Gastrocnemius medialis (tissue), 4 donors: ENCODE data around the gene CST4. TPM values are rescaled to one million over a fixed set of nuclear protein-coding genes. Genes with fewer than 3 reads are reported as not detected.

Experiments
- ATAC-seq, 2 donors: fragments of 150-250 bp; one replicate each; pipeline ENCODE4 v1.9.1; 2016
- DNase-seq, 2 donors: peaks; one replicate each; pipeline ENCODE4 v3.0.0-alpha.2; 2019
- H3K27ac ChIP-seq, 4 donors: fragments of 200-600 bp; sonication (generic); 1 replicate in 1 of 4; 2 replicates in 3 of 4; pipeline ENCODE4 v1.5.1; 2016 to 2018; ENCODE audit warnings: mild to moderate bottlenecking in 2 of 4, moderate library complexity in 1 of 4
- H3K27me3 ChIP-seq, 3 donors: fragments of 200-600 bp; sonication (generic) in 2 of 3; 1 replicate in 1 of 3; 2 replicates in 2 of 3; pipeline versions ENCODE4 v1.5.1 to v1.6.0; 2016 to 2019; ENCODE audit warnings: mild to moderate bottlenecking in 1 of 3, moderate library complexity in 1 of 3
- H3K36me3 ChIP-seq, 2 donors: fragments of 200-600 bp; sonication (generic) in 1 of 2; one replicate each; pipeline ENCODE4 v1.5.1; 2017 to 2018
- H3K4me1 ChIP-seq, 2 donors: fragments of 200-600 bp; sonication (generic) in 1 of 2; one replicate each; pipeline ENCODE4 v1.5.1; 2016 to 2017; ENCODE audit warnings: mild to moderate bottlenecking in 2 of 2
- H3K4me3 ChIP-seq, 4 donors: fragments of 200-600 bp; sonication (generic) in 3 of 4; 1 replicate in 1 of 4; 2 replicates in 3 of 4; pipeline ENCODE4 v1.5.1; 2016 to 2019; ENCODE audit warnings: mild to moderate bottlenecking in 2 of 4
- H3K9me3 ChIP-seq, 3 donors: fragments of 200-600 bp; sonication (generic) in 2 of 3; 1 replicate in 1 of 3; 2 replicates in 2 of 3; pipeline ENCODE4 v1.5.1; 2016 to 2019
- CTCF ChIP-seq, 5 experiments: fragments of 450-650 bp in 3 of 5; fragments of 200-600 bp in 2 of 5; sonication (generic) in 2 of 5; IDR thresholded peaks in 4 of 5; conservative IDR thresholded peaks in 1 of 5; 1 replicate in 4 of 5; 2 replicates in 1 of 5; pipeline ENCODE4 v1.5.1; 2016 to 2019; ENCODE audit warnings: antibody characterized with exemption in 5 of 5, mild to moderate bottlenecking in 3 of 5, moderate library complexity in 3 of 5
- POLR2A ChIP-seq, 2 donors: fragments of 450-650 bp; IDR thresholded peaks; one replicate each; pipeline ENCODE4 v1.6.1; 2017; ENCODE audit warnings: antibody characterized with exemption in 2 of 2, mild to moderate bottlenecking in 2 of 2, moderate library complexity in 2 of 2
- in situ Hi-C, 4 donors: fragments of 200-750 bp; cut with MboI; loops; one replicate each; pipeline versions ENCODE4 v1.15.0 to v1.8.0; 2017; ENCODE audit warnings: low sequenced_read_pairs in 4 of 4
- intact Hi-C: fragments of 100-400 bp; cut with DNase I; formaldehyde crosslinking; loops from one replicate; pipeline ENCODE4 v1.15.1; 2023; ENCODE audit warnings: low total_unique reads
- total RNA-seq, 4 donors: library from RNA; depleted of rRNA; stranded (reverse); fragments of >200 nt; gene quantifications; one replicate each; pipeline versions ENCODE4 v1.1.0 to v1.2.3, GENCODE V29; 2016

The CST4 gene
- total RNA-seq, 4 donors from 2014 or later = not detected

- H3K9me3 ChIP-seq = no peaks in the 10 kb centered on the region
- ATAC-seq = peak in 1 of 2 donors; percentile 5
- H3K27me3 ChIP-seq = no peaks in the 10 kb centered on the region
- no peaks in the 10 kb centered on the region for H3K36me3 ChIP-seq
- peak overlapping the region; percentile 80 to 100 (median 96) for H3K27ac ChIP-seq
- in situ Hi-C loops = loop anchor here (25.0 kb wide), 3 partner anchors 479 to 1421 kb away; partner anchors contain the start of genes ACSS1 (in 2 of the 4) and APMAP (in 1 of the 4)
- intact Hi-C loops = loop anchor here (5.0 kb wide), 1 partner anchor 1351 kb away; the partner anchor contains the start of gene APMAP
- no peak for DNase-seq
- no peak overlapping the region for H3K4me3 ChIP-seq
- TF ChIP-seq POLR2A (IDR thresholded peaks at IDR 0.05) = no peak
- no peak for TF ChIP-seq CTCF (IDR thresholded peaks at IDR 0.05 in 4 of 5, conservative IDR thresholded peaks at IDR 0.05 in 1 of 5)
- peaks cover 36 to 49% of the 10 kb centered on the region in 2 donors for H3K4me1 ChIP-seq
Measured at GRCh38 chr20:23640671-23641667, 47.9 kb downstream of the CST4 start.

GRCh38 chr20:23640018-23640601 lies 48.7 kb downstream of the CST4 start:
- intact Hi-C loops (loop anchor here (5.0 kb wide), 1 partner anchor 1352 kb away; the partner anchor contains the start of gene APMAP), in situ Hi-C loops (loop anchor here (25.0 kb wide), 3 partner anchors 478 to 1422 kb away; partner anchors contain the start of genes ACSS1 (in 2 of the 4) and APMAP (in 1 of the 4))
- no peak for DNase-seq
- H3K4me1 ChIP-seq = peaks cover 43 to 51% of the 10 kb centered on the region in 2 donors
- no peaks in the 10 kb centered on the region for H3K9me3 ChIP-seq
- H3K4me3 ChIP-seq = no peak overlapping the region
- H3K27ac ChIP-seq = peak overlapping the region; percentile 80 to 100 (median 96)
- no peaks in the 10 kb centered on the region for H3K36me3 ChIP-seq
- no peak for TF ChIP-seq CTCF (IDR thresholded peaks at IDR 0.05 in 4 of 5, conservative IDR thresholded peaks at IDR 0.05 in 1 of 5)
- TF ChIP-seq POLR2A (IDR thresholded peaks at IDR 0.05) = no peak
- no peak for ATAC-seq
- H3K27me3 ChIP-seq = no peaks in the 10 kb centered on the region

- no peak for ATAC-seq
- Histone ChIP-seq H3K36me3 (no peaks in the 10 kb centered on the region), H3K27ac (peak overlapping the region; percentile 96 to 100 (median 96)), H3K4me3 (no peak overlapping the region), H3K4me1 (peaks cover 49 to 57% of the 10 kb centered on the region in 2 donors), H3K9me3 (no peaks in the 10 kb centered on the region), H3K27me3 (no peaks in the 10 kb centered on the region)
- DNase-seq = no peak
- intact Hi-C loops (loop anchor here (5.0 to 10.0 kb wide), 2 partner anchors 215 to 1413 kb away; partner anchors contain the start of gene NAPB), in situ Hi-C loops (loop anchor here (10.0 to 25.0 kb wide), 4 partner anchors 275 to 1423 kb away; partner anchors contain the start of genes ACSS1 (in 2 of the 4), GZF1 (in 2 of the 4) and APMAP (in 1 of the 4))
- no peak for TF ChIP-seq CTCF (IDR thresholded peaks at IDR 0.05 in 4 of 5, conservative IDR thresholded peaks at IDR 0.05 in 1 of 5)
- no peak for TF ChIP-seq POLR2A (IDR thresholded peaks at IDR 0.05)
Measured at GRCh38 chr20:23639490-23639958, 49.3 kb downstream of the CST4 start.

GRCh38 chr20:23638309-23638708 lies 50.5 kb downstream of the CST4 start:
- DNase-seq (no peak), ATAC-seq (no peak)
- peaks cover 0 to 7% of the 10 kb centered on the region in 2 donors for H3K36me3 ChIP-seq
- intact Hi-C loops = loop anchor here (5.0 to 10.0 kb wide), 2 partner anchors 214 to 1414 kb away; partner anchors contain the start of gene NAPB
- H3K4me3 ChIP-seq = no peak overlapping the region
- no peaks in the 10 kb centered on the region for H3K9me3 ChIP-seq
- in situ Hi-C loops = loop anchor here (10.0 to 25.0 kb wide), 4 partner anchors 274 to 1424 kb away; partner anchors contain the start of genes ACSS1 (in 2 of the 4), GZF1 (in 2 of the 4) and APMAP (in 1 of the 4)
- H3K27ac ChIP-seq = peak overlapping the region; percentile 96 to 100 (median 96)
- peaks cover 59 to 67% of the 10 kb centered on the region in 2 donors for H3K4me1 ChIP-seq
- TF ChIP-seq POLR2A (IDR thresholded peaks at IDR 0.05) = no peak
- no peak for TF ChIP-seq CTCF (IDR thresholded peaks at IDR 0.05 in 4 of 5, conservative IDR thresholded peaks at IDR 0.05 in 1 of 5)
- no peaks in the 10 kb centered on the region for H3K27me3 ChIP-seq
